Mesangial cell (primary cell): Measurements from ENCODE around the gene REM2. TPM values are rescaled to one million over a fixed set of nuclear protein-coding genes. Genes with fewer than 3 reads are reported as not detected.

Experiments used
- total RNA-seq: library from RNA; depleted of rRNA; stranded (reverse); fragments of >200 nt; gene quantifications from 2 replicates; pipeline ENCODE4 v1.2.3, GENCODE V29; 2015

REM2 gene, protein sequence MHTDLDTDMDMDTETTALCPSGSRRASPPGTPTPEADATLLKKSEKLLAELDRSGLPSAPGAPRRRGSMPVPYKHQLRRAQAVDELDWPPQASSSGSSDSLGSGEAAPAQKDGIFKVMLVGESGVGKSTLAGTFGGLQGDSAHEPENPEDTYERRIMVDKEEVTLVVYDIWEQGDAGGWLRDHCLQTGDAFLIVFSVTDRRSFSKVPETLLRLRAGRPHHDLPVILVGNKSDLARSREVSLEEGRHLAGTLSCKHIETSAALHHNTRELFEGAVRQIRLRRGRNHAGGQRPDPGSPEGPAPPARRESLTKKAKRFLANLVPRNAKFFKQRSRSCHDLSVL
- 0.33 and 0.38 TPM in 2 replicates for total RNA-seq

DNA sequence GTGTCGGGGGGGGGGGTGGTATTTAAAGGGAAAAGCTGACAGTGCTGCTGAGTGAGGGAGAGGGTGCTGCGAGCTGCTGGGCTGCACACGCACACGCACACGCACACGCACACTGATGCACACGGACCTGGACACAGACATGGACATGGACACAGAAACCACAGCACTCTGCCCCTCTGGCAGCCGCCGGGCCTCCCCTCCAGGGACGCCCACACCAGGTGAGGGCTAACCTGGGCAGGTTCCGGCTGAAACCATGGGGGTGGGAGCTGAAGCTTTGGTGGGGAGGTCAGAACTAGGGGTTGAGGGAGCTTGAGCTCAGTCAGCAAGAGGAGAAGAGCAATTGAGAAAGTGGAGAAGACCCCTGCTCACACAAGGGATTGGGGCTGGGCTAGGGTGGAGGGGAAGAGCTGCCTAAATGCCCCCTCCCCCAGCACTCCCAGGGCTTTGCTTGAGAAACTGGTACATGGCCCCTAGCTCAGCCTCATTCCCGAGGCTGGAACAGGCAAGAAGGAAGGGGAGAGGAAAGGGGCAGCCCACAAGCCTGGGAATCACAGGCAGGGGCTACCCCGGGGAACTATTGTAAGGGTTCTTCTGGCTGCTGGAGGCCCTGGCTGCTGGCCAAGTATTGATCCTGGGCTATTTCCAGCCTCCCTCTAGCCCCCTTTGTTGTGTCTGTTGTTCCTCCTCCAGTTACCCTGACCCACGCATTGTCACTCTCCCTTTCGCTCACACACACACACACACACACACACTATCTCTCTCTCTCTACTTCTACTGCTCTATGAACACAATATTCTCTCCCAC, at the start of gene REM2:
REM2 (plus strand) TSS at position 50 of the 804 bp plus-strand sequence; CDS start at position 116, 66 bp downstream.

DNA sequence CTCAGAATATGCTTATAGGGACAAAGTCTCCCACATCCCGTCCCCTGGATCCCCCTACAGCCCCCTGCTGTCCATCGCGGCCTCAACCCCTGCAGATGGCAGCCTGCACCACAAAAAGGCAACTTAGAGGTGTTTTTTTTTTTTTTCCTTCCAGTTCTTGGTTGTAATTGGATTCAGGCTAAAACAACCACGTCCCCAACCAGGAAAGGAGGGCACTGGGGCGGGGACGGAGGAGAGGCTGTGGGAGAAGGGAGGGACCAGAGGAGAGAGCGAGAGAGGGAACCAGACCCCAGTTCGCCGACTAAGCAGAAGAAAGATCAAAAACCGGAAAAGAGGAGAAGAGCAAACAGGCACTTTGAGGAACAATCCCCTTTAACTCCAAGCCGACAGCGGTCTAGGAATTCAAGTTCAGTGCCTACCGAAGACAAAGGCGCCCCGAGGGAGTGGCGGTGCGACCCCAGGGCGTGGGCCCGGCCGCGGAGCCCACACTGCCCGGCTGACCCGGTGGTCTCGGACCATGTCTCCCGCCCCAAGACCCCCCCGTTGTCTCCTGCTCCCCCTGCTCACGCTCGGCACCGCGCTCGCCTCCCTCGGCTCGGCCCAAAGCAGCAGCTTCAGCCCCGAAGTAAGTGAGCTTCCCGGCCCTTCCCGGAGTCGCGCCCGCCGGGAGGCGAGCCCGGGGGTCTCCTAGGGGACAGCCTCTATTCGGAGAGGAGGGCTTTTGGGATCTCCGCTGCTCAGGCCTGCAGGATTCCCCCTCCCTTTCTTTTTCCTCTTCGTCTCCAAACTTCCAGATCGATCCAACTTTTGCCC, 46.5 kb upstream of the REM2 start, which contains the start of gene MMP14:
MMP14 (plus strand) TSS at position 285 of the 813 bp plus-strand sequence; CDS start at position 518, 233 bp downstream.

DNA sequence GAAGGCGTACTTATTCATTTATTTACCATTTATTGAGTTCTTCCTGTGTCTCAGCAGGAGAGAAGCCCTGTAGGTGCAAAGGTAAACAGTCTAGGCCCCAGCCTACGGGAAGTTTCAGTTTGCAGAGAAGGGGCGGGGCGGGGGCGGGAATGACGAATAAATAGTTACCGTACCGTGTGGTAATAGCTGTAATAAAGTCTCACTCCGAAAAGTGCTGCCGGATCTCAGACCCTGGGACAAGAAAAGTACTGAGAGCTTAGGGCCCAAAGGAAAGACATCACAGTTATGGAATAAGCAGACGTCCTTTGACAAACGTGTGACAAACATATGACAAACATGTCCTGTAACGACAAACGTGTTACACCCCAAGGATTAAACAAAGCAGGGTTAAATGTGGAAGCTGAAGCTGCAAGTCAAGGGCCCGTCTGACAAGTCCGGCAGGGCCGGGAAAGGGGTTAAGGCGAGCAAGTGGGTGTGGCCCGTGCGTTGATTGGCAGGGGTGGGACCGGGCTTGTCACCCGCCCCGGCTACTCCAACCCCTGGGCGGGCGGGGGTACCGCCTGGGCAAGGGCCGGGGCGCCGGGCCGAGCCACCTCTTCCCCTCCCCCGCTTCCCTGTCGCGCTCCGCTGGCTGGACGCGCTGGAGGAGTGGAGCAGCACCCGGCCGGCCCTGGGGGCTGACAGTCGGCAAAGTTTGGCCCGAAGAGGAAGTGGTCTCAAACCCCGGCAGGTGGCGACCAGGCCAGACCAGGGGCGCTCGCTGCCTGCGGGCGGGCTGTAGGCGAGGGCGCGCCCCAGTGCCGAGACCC, 11.6 kb upstream of the REM2 start, which contains the start of gene LRP10:
LRP10 (plus strand) TSS at position 517 of the 809 bp plus-strand sequence. CDS start 564 bp downstream, outside the sequence.

DNA sequence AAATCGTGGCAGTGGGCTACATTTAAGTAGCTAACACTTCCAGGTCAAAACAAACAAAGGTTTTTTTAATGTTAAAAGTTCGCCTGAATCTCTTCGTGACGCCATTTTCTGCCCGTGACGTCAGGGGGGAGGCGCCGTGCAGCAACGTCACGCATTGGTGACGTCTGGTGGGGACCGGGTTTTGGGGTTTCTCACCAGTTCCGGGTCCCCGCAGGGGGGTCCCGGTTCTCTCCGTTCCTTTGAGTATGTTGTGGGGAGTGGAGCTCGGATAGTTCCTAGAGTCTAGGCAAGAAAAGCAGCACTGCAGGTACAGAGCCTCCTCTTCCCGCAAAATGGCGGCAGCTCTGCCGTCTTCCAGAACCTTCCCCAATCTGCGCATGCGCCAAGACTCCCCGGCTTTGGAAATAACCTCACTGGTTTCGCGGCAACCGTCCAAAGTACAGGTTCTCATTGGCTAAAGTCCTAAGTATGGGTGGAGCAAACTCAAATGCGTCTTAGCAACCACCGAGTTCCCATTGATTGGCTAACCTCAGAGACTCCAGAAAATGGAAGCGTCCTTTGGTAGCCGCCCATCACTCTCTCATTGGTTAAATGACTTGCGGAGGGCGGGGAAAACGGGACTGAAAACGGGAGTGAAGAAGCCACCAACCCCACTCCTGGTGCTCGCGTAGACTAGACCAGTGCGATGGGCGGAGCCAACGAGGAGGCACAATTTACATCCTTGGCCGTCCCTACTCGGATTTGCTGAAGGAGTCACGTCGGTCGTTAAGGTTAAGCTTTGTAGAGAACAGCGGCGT, 36.0 kb downstream of the REM2 start, which contains the start of gene RBM23:
RBM23 (minus strand) TSS at position 346 of the 797 bp plus-strand sequence.

DNA sequence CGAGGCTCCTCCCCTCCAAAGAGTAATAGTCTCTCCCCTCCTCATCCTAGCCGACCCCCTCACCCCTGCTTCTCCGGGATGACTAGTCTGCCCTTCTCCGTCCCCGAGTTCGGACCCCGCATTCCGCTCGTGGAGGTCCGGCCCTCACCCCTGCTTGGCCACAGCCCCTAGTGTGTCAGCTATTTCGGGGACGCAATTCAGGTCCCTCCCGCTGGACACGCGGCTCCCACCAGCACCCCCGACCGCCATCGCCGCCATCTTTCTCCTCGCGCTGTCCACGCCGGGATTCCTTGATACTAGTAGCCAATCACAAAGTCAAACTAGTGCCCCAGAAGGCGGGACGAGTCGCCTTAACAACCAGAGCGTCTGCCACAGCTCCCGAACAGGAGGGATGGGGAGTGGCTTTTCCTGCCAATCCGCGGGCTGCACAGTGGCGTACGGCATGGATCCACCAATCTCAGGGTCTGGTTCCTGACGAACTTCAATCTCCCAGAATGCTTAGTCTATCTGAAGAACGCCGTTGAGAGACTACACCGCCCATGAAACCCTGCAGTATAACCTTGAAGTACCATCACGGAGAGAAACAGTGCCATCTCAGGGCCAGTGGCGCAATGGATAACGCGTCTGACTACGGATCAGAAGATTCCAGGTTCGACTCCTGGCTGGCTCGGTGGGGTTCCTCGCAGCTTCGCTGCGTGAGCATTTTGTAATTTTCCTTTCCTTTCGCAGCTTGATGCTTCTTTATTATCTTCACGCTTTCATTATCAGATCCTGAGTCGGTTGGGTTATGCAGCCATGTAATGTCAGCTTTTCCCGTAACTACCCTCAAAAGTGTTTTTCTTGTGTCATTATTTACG, 46.3 kb downstream of the REM2 start, which contains the start of gene PRMT5:
PRMT5 (minus strand) TSS at position 273 of the 857 bp plus-strand sequence; CDS start at position 258, 15 bp downstream.

Other genes with a start within 250 kb of the REM2 start
- gene OR6J1, start 238.9 kb upstream of the REM2 start, total RNA-seq, result not detected in 2 replicates
- 92.7 and 164 TPM in 2 replicates for gene OXA1L, start 116.5 kb upstream of the REM2 start, total RNA-seq
- gene SLC7A7, start 67.8 kb upstream of the REM2 start, total RNA-seq, result 3.4 and 30.9 TPM in 2 replicates
- gene MRPL52, start 53.3 kb upstream of the REM2 start, total RNA-seq, result 66.7 and 133 TPM in 2 replicates
- gene MMP14, start 46.6 kb upstream of the REM2 start, total RNA-seq, result 389 and 526 TPM in 2 replicates
- gene LRP10, start 11.5 kb upstream of the REM2 start, total RNA-seq, result 122 and 211 TPM in 2 replicates
- 54.6 and 60.3 TPM in 2 replicates for gene RBM23, start 35.9 kb downstream of the REM2 start, total RNA-seq
- 58.3 and 102 TPM in 2 replicates for gene PRMT5, start 46.2 kb downstream of the REM2 start, total RNA-seq
- gene HAUS4, start 73.9 kb downstream of the REM2 start, total RNA-seq, result 61.6 and 92.7 TPM in 2 replicates
- 79.4 and 123 TPM in 2 replicates for gene AJUBA, start 99.3 kb downstream of the REM2 start, total RNA-seq
- 6.2 and 18.6 TPM in 2 replicates for gene C14orf93, start 126.9 kb downstream of the REM2 start, total RNA-seq
- gene PSMB5, start 151.7 kb downstream of the REM2 start, total RNA-seq, result 269 and 351 TPM in 2 replicates
- not detected in 2 replicates for gene PSMB11, start 159.0 kb downstream of the REM2 start, total RNA-seq
- 11.1 and 13.8 TPM in 2 replicates for gene CDH24, start 174.3 kb downstream of the REM2 start, total RNA-seq
- 55.4 and 55.8 TPM in 2 replicates for gene ACIN1, start 211.9 kb downstream of the REM2 start, total RNA-seq
- 44.7 and 47.3 TPM in 2 replicates for gene C14orf119, start 212.3 kb downstream of the REM2 start, total RNA-seq
- not detected in 2 replicates for gene CIROP, start 221.8 kb downstream of the REM2 start, total RNA-seq
- gene CEBPE, start 236.0 kb downstream of the REM2 start, total RNA-seq, result not detected in 2 replicates